HUES48 (cell line): Measurements from ENCODE around the gene C1orf74.

Source experiments
- H3K27ac ChIP-seq: one replicate; pipeline ENCODE4 v1.7.0; 2013; ENCODE audit warnings: low read depth, low read length, inconsistent platforms
- H3K27me3 ChIP-seq: 2 replicates; pipeline ENCODE4 v1.6.1; 2013; ENCODE audit warnings: mild to moderate bottlenecking, low read length; ENCODE audit not compliant: control insufficient read depth, insufficient read depth
- H3K36me3 ChIP-seq: 2 replicates; pipeline ENCODE4 v1.6.1; 2013; ENCODE audit warnings: low read length; ENCODE audit not compliant: control insufficient read depth, insufficient read depth
- H3K4me1 ChIP-seq: 2 replicates; pipeline ENCODE4 v1.6.1; 2013; ENCODE audit warnings: mild to moderate bottlenecking, low read length; ENCODE audit not compliant: control insufficient read depth, insufficient read depth
- H3K4me3 ChIP-seq: 2 replicates; pipeline ENCODE4 v1.5.1; 2013; ENCODE audit warnings: mild to moderate bottlenecking, low read depth, low read length
- H3K9ac ChIP-seq: 2 replicates; pipeline ENCODE4 v1.6.1; 2013; ENCODE audit warnings: mild to moderate bottlenecking, low read depth, low read length, moderate library complexity
- H3K9me3 ChIP-seq: 2 replicates; pipeline ENCODE4 v1.6.1; 2013; ENCODE audit warnings: low read length; ENCODE audit not compliant: control insufficient read depth, insufficient read depth

C1orf74 gene

GRCh38 chr1:209769971-209770370 is 14.4 kb downstream of the C1orf74 start:
- H3K9me3 ChIP-seq: no peaks in the 10 kb centered on the region
- no peak overlapping the region for H3K4me3 ChIP-seq
- H3K27ac ChIP-seq: no peak overlapping the region
- no peaks in the 10 kb centered on the region for H3K27me3 ChIP-seq
- H3K4me1 ChIP-seq: no peaks in the 10 kb centered on the region
- H3K36me3 ChIP-seq: no peaks in the 10 kb centered on the region
- H3K9ac ChIP-seq: no peak overlapping the region

GRCh38 chr1:209769171-209769904 is 15.0 kb downstream of the C1orf74 start:
- Histone ChIP-seq H3K9me3 (no peaks in the 10 kb centered on the region), H3K27ac (no peak overlapping the region), H3K9ac (no peak overlapping the region), H3K4me1 (no peaks in the 10 kb centered on the region), H3K27me3 (no peaks in the 10 kb centered on the region), H3K4me3 (no peak overlapping the region), H3K36me3 (no peaks in the 10 kb centered on the region)

DNA sequence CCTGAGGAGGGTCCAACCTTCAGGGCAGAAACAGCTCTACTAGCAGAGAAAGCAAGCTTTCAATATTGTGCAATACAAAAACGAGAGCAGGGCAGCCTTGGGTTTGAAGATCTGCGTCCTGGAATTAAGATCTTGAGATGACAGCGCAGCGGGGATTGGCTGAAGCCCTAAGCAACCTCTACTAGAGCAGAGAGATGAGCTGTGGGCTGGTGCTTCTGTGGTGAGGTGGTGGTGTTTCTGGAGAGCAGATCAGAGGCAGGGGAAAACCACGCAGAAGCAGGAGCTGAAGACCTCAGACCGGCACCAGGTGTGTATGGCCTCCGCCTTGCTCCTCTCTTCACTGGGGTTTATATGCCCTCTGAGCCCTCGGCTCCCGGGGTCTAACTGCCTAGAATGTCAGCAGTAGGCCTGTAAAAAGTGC is 16.0 kb downstream of the C1orf74 start:
- H3K4me1 ChIP-seq: no peaks in the 10 kb centered on the region
- no peaks in the 10 kb centered on the region for H3K9me3 ChIP-seq
- H3K36me3 ChIP-seq: no peaks in the 10 kb centered on the region
- no peak overlapping the region for H3K27ac ChIP-seq
- no peaks in the 10 kb centered on the region for H3K27me3 ChIP-seq
- H3K4me3 ChIP-seq: no peak overlapping the region
- no peak overlapping the region for H3K9ac ChIP-seq

DNA sequence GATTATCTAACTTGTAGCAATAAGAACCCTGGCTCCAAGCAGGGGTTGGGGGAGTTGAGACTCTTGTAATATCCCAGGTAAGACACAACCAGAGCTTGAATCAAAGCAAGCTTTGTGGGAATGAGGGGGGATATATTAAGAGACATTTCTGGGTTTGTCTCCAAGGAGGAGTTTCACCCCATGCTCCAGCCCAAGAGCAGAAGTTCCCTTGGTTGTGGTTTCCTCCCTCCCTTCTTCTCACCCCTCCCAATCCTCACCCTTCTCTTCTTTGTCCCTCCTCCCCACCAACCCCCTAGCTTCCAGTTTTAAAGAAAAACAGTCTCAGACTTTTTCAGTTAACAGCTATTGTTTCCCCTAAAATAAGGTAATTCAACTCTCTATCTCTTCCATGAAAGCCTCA is 16.7 kb downstream of the C1orf74 start:
- Histone ChIP-seq H3K27me3 (no peaks in the 10 kb centered on the region), H3K4me3 (no peak overlapping the region), H3K9ac (no peak overlapping the region), H3K36me3 (no peaks in the 10 kb centered on the region), H3K27ac (no peak overlapping the region), H3K4me1 (no peaks in the 10 kb centered on the region), H3K9me3 (no peaks in the 10 kb centered on the region)

- no peaks in the 10 kb centered on the region for H3K9me3 ChIP-seq
- H3K27me3 ChIP-seq: no peaks in the 10 kb centered on the region
- no peak overlapping the region for H3K9ac ChIP-seq
- no peak overlapping the region for H3K4me3 ChIP-seq
- no peaks in the 10 kb centered on the region for H3K4me1 ChIP-seq
- no peaks in the 10 kb centered on the region for H3K36me3 ChIP-seq
- H3K27ac ChIP-seq: no peak overlapping the region
Observed at GRCh38 chr1:209767096-209767495, 17.3 kb downstream of the C1orf74 start.

GRCh38 chr1:209766051-209766450 is 18.3 kb downstream of the C1orf74 start:
- Histone ChIP-seq H3K27ac (no peak overlapping the region), H3K36me3 (no peaks in the 10 kb centered on the region), H3K27me3 (no peaks in the 10 kb centered on the region), H3K9ac (no peak overlapping the region), H3K4me1 (no peaks in the 10 kb centered on the region), H3K4me3 (no peak overlapping the region), H3K9me3 (no peaks in the 10 kb centered on the region)

DNA sequence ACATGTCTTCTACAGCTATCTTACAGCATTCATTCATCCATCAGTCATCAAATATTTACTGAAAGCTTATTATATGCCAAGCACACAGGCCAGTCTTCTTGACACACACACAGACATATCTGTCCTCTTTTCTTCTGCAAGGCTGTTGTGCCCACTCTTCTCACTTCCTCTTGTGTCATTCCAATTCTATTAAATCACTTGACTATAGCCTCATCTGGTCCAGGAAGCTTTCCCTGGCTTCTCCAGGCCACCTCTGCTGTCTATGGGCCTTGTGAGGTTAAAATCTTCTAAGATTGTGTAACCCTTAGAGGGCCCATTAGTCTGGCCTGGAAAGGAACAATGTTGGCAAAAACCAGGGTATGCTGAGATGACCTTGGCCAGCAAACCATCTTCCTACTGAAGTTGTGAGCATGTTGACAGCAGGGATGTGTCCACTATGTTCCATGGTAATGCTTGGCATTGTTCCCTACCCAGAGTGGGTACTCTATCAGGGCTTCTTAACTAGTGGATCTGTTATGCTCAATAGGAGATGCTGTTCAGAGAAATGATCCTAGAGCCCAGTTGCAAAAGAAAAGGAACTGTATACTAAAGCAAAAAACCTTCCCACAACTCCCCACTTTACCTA is 23.2 kb downstream of the C1orf74 start:
- Histone ChIP-seq H3K9ac (no peak overlapping the region), H3K4me3 (no peak overlapping the region), H3K9me3 (no peaks in the 10 kb centered on the region), H3K27ac (no peak overlapping the region), H3K4me1 (no peaks in the 10 kb centered on the region), H3K36me3 (no peaks in the 10 kb centered on the region), H3K27me3 (peaks cover 4% of the 10 kb centered on the region; the same call in 1 of the 2 replicates)

GRCh38 chr1:209759829-209760359 is 24.5 kb downstream of the C1orf74 start:
- Histone ChIP-seq H3K36me3 (no peaks in the 10 kb centered on the region), H3K4me1 (no peaks in the 10 kb centered on the region), H3K9ac (no peak overlapping the region), H3K4me3 (no peak overlapping the region), H3K9me3 (no peaks in the 10 kb centered on the region), H3K27ac (no peak overlapping the region), H3K27me3 (peaks cover 4% of the 10 kb centered on the region; the same call in 1 of the 2 replicates)

- no peak overlapping the region for H3K27ac ChIP-seq
- H3K4me3 ChIP-seq: no peak overlapping the region
- no peak overlapping the region for H3K9ac ChIP-seq
- no peaks in the 10 kb centered on the region for H3K36me3 ChIP-seq
- H3K9me3 ChIP-seq: no peaks in the 10 kb centered on the region
- H3K27me3 ChIP-seq: peaks cover 4% of the 10 kb centered on the region; the same call in 1 of the 2 replicates
- H3K4me1 ChIP-seq: no peaks in the 10 kb centered on the region
Observed at GRCh38 chr1:209758400-209758799, 26.0 kb downstream of the C1orf74 start.

DNA sequence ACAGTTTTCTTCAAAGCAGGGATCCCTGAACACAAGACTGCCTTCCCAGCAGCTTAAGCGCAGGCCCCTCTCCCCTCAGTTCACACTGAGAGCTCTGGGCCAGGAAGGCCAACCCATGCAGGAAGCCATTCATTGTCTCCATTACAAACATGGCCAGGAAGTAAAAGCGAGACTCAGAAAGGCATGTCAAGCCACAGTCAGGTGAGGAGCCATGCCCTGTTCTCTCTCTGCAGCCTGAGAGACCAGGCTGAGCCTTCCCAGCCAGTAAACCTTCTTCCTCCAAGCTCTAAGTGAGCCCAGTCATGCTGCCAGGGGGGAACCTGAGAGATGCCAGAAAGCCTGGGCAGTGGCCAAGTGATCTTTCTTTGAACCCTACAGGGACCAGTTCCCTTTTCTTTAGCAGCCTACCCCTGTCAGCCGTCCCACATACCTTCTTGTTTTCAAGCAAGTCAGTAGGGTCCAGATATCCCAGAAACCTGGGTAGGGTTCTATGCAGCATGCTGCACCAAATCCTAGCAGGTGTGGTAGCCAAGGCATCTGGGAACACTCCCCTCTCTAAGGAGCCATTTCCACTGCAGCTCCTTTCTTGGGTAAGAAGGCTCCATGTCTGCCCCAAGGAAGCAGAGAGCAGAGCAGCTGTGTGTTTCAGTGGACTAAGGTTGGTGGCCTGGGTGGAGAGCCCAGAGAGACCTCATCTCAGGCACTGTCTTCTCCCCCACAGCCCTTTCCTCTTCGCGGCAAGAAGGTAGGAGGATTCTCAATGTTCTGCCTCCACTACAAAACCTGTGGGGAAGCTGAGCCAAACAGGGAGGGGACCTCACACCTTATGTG is 27.5 kb downstream of the C1orf74 start:
- Histone ChIP-seq H3K9me3 (no peaks in the 10 kb centered on the region), H3K27ac (no peak overlapping the region), H3K4me1 (no peaks in the 10 kb centered on the region), H3K27me3 (peaks cover 4% of the 10 kb centered on the region; the same call in 1 of the 2 replicates), H3K4me3 (no peak overlapping the region), H3K36me3 (no peaks in the 10 kb centered on the region), H3K9ac (no peak overlapping the region)
